Neutrophil (primary cell): ENCODE measurements around the gene PRR30.

Experiments used
- H3K27ac ChIP-seq: fragments of 200-600 bp; sonication (generic); 2 replicates; pipeline ENCODE4 v1.5.1; 2016; ENCODE audit warnings: mild to moderate bottlenecking, moderate library complexity
- H3K27me3 ChIP-seq: fragments of 200-600 bp; sonication (generic); 2 replicates; pipeline ENCODE4 v1.6.0; 2016; ENCODE audit warnings: mild to moderate bottlenecking
- H3K36me3 ChIP-seq: fragments of 200-600 bp; sonication (generic); 2 replicates; pipeline ENCODE4 v1.5.1; 2017
- H3K4me1 ChIP-seq, 2 experiments: fragments of 200-600 bp in 1 of 2; sonication (generic) in 1 of 2; 1 replicate in 1 of 2; 2 replicates in 1 of 2; pipeline versions ENCODE4 v1.5.1 to v1.6.1; 2013 to 2016; ENCODE audit warnings: low read depth in 1 of 2, low read length in 1 of 2, mild to moderate bottlenecking in 1 of 2, moderate library complexity in 1 of 2; ENCODE audit not compliant: control insufficient read depth in 1 of 2, insufficient read depth in 1 of 2
- H3K4me3 ChIP-seq, 2 experiments: fragments of 200-600 bp in 1 of 2; sonication (generic) in 1 of 2; 1 replicate in 1 of 2; 2 replicates in 1 of 2; pipeline ENCODE4 v1.5.1; 2013 to 2016; ENCODE audit warnings: low read depth in 1 of 2, low read length in 1 of 2, mild to moderate bottlenecking in 1 of 2, moderate library complexity in 1 of 2
- H3K9me3 ChIP-seq: fragments of 200-600 bp; sonication (generic); 2 replicates; pipeline ENCODE4 v1.5.1; 2016
- CTCF ChIP-seq: fragments of 200-600 bp; sonication (generic); IDR thresholded peaks from 2 replicates; pipeline ENCODE4 v1.5.1; 2016; ENCODE audit warnings: antibody characterized with exemption

PRR30 gene

DNA sequence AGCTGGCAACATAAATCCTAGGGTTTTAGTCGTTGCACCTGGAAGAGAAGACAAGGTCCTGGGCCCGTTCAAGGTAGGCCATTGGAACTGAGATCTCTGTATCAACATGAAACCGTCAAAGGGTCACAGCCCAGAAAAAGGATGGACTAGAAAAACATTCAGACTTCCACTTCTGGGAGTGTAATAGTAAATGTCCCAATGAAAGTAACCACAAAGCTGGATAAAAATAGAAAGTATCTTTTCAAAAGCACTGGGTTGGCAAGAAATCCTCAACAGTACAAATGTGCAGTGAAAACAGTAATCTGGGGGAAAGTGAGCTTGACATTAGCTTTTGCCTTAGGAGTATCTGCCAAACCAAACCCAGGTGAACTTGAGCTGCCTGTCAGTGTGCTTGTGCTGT, 33.2 kb downstream of the PRR30 start:
- no peaks in the 10 kb centered on the region for H3K9me3 ChIP-seq
- no peak for TF ChIP-seq CTCF
- no peak overlapping the region for H3K27ac ChIP-seq
- H3K4me1 ChIP-seq: no peaks in the 10 kb centered on the region
- H3K27me3 ChIP-seq: no peaks in the 10 kb centered on the region
- H3K4me3 ChIP-seq: no peak overlapping the region
- H3K36me3 ChIP-seq: no peaks in the 10 kb centered on the region

- H3K4me3 ChIP-seq: no peak overlapping the region
- no peaks in the 10 kb centered on the region for H3K4me1 ChIP-seq
- TF ChIP-seq CTCF: no peak
- H3K36me3 ChIP-seq: no peaks in the 10 kb centered on the region
- no peak overlapping the region for H3K27ac ChIP-seq
- H3K9me3 ChIP-seq: no peaks in the 10 kb centered on the region
- H3K27me3 ChIP-seq: no peaks in the 10 kb centered on the region
Measured at GRCh38 chr2:27102329-27102728, 36.9 kb downstream of the PRR30 start.

DNA sequence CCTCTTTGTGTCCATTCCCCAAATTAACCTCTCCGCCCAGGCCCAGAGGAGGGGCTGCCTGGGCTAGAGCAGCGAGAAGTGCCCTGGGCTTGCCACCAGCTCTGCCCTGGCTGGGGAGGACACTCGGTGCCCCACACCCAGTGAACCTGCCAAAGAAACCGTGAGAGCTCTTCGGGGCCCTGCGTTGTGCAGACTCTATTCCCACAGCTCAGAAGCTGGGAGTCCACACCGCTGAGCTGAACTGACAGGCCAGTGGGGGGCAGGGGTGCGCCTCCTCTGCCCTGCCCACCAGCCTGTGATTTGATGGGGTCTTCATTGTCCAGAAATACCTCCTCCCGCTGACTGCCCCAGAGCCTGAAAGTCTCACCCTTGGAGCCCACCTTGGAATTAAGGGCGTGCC, 39.2 kb downstream of the PRR30 start:
- H3K27me3 ChIP-seq: no peaks in the 10 kb centered on the region
- H3K36me3 ChIP-seq: no peaks in the 10 kb centered on the region
- no peak overlapping the region for H3K27ac ChIP-seq
- H3K9me3 ChIP-seq: no peaks in the 10 kb centered on the region
- no peak for TF ChIP-seq CTCF
- H3K4me3 ChIP-seq: no peak overlapping the region
- peaks cover 11 to 12% of the 10 kb centered on the region in 2 experiments for H3K4me1 ChIP-seq

DNA sequence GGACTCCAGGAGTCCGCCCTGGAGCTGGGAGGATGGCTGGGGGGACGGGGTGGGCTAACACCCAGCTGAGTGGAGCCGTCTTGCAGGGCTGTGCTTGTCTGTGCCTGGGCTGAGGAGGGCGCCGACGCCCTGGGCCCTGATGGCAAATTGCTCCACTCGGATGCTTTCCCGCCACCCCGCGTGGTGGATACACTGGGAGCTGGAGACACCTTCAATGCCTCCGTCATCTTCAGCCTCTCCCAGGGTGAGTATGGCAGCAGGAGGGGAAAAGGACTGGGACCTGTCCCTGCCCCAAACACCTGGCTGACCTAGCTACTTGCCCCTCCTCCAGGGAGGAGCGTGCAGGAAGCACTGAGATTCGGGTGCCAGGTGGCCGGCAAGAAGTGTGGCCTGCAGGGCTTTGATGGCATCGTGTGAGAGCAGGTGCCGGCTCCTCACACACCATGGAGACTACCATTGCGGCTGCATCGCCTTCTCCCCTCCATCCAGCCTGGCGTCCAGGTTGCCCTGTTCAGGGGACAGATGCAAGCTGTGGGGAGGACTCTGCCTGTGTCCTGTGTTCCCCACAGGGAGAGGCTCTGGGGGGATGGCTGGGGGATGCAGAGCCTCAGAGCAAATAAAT, 39.8 kb downstream of the PRR30 start:
- no peaks in the 10 kb centered on the region for H3K27me3 ChIP-seq
- TF ChIP-seq CTCF: no peak
- no peaks in the 10 kb centered on the region for H3K9me3 ChIP-seq
- peaks cover 11 to 12% of the 10 kb centered on the region in 2 experiments for H3K4me1 ChIP-seq
- no peaks in the 10 kb centered on the region for H3K36me3 ChIP-seq
- no peak overlapping the region for H3K4me3 ChIP-seq
- H3K27ac ChIP-seq: no peak overlapping the region

DNA sequence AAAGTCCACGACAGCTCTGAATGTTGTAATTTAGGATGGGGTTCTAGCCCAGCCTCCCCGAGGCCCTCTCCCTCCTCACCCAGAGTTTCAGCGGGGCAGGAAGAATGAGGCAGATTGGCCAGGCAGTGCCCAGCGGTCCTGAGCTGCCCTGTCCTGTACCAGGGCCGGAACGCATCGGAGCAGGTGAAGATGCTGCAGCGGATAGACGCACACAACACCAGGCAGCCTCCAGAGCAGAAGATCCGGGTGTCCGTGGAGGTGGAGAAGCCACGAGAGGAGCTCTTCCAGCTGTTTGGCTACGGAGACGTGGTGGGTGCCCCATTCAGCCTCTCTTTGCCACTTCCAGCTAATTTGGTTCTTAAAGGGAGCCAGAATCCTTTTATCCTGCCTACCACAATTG, 41.9 kb downstream of the PRR30 start:
- TF ChIP-seq CTCF: no peak
- H3K4me3 ChIP-seq: no peak overlapping the region
- no peak overlapping the region for H3K27ac ChIP-seq

More for the DNA sequence above, 41.9 kb downstream of the PRR30 start:
- Histone ChIP-seq H3K36me3 (no peaks in the 10 kb centered on the region), H3K9me3 (no peaks in the 10 kb centered on the region), H3K4me1 (peaks cover 11 to 12% of the 10 kb centered on the region in 2 experiments), H3K27me3 (no peaks in the 10 kb centered on the region)
